HG02642 (cell line): ENCODE measurements around the gene SMIM10.
"Not testable (repeated sequence)": the region's sequence is repeated elsewhere in the genome, so short reads cannot be mapped to it uniquely, and the experiment has no call there.

Source experiments
- ATAC-seq: cut with Tn5 transposase; IDR thresholded peaks from one replicate; pipeline ENCODE4 v1.9.1; 2021; ENCODE audit warnings: mild to moderate bottlenecking; ENCODE audit not compliant: unreplicated experiment, poor library complexity

Gene SMIM10

GRCh38 chrX:135009838-135010237, 19.0 kb downstream of the SMIM10 start:
- ATAC-seq, result no peak

GRCh38 chrX:135010921-135011320, 20.1 kb downstream of the SMIM10 start:
- no peak for ATAC-seq

GRCh38 chrX:135015523-135016245, 24.9 kb downstream of the SMIM10 start:
- ATAC-seq, result no peak

GRCh38 chrX:135019890-135020289, 29.1 kb downstream of the SMIM10 start:
- not testable (repeated sequence) for ATAC-seq

DNA sequence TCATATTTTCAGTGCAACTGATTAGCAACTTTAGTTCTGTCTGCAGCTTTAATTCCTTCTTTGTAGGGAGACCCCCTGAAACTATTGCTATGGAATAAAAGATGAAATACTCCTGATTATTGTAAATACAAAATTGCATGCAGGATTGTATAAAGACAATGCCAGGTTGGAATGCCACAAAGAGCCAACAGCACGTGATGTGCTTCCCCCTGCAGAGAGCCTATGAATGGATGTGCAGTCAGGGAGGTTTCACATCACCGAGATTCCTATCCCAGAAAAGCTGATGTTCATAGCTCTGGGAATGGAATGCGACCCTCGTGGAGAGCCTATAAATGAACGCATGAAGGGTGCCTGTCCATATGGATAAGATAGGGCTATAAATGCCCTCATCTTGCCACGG, 33.0 kb downstream of the SMIM10 start:
- not testable (repeated sequence) for ATAC-seq

GRCh38 chrX:135024526-135024925, 33.7 kb downstream of the SMIM10 start:
- no peak for ATAC-seq

DNA sequence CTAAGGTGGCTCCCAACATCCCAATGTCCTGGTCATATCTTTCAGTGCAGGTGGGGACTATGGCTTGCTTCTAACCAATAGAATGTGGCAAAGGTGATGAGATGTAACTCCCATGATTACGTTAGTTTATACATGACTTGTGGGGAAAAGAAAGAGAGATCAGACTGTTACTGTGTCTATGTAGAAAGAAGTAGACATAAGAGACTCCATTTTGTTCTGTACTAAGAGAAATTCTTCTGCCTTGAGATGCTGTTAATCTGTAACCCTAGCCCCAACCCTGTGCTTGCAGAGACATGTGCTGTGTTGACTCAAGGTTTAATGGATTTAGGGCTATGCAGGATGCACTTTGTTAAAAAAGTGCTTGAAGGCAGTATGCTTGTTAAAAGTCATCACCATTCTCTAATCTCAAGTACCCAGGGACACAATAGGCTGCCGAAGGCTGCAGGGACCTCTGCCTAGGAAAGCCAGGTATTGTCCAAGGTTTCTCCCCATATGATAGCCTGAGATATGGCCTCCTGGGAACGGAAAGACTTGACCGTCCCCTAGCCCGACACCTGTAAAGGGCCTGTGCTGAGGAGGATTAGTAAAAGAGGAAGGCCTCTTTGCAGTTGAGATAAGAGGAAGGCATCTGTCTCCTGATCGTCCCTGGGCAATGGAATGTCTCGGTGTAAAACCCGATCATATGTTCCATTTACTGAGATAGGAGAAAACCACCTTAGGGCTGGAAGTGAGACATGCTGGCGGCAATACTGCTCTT, 39.6 kb downstream of the SMIM10 start:
- ATAC-seq, result not testable (repeated sequence)

DNA sequence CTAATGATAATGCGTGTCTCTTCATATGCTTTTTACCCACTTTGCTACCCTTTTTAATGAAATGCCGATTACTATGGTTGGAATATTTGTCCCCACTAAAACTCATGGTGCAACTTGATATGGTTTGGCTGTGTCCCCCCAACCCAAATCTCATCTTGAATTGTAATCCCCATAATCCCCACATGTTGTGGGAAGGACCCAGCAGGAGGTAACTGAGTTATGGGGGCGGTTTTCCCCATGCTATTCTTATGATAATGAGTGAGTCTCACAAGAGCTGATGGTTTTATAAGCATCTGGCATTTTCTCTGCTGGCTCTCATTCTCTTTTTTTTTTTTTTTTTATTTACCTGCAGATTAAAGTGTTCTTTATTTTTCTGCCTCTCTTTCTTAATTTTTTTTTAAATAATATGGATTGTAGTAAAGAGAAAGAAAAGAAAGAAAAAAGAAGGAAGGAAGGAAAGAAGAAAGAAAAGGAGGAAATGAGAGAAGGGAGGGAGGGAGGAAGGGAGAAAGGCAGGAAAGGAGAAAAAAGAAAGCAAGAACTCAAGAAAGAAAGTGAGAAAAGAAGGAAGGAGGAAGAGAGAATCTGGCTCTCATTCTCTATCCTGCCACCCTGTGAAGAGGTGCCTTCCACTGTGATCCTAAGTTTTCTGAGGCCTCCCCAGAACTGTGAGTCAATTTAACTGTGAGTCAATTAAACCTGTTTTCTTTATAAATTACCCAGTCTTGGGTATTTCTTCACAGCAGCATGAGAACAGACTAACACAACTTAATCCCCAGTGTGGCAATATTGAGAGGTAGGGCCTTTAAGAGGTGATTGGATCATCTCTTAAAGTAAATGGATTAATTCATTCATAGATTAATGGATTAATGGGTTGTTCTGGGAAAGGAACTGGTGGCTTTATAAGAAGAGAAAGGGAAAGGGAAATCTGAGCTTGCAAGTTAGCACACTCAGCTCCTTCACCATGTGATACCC, 50.6 kb downstream of the SMIM10 start:
- ATAC-seq, result not testable (repeated sequence)
